WERI-Rb-1 (cell line): ENCODE results near the gene TMEM255B.

ENCODE experiments used
- DNase-seq: peaks from one replicate; pipeline ENCODE4 v3.0.0-alpha.2; 2020
- H3K27ac ChIP-seq: fragments of 250-450 bp; sonication (Bioruptor Pico); 2 replicates; pipeline ENCODE4 v1.5.1; 2020; ENCODE audit warnings: mild to moderate bottlenecking, moderate library complexity
- H3K27me3 ChIP-seq: fragments of 250-450 bp; sonication (Bioruptor Pico); 2 replicates; pipeline ENCODE4 v1.5.1; 2021; ENCODE audit warnings: mild to moderate bottlenecking, low read depth, moderate library complexity; ENCODE audit not compliant: insufficient read depth, severe bottlenecking
- H3K36me3 ChIP-seq: fragments of 250-450 bp; sonication (Bioruptor Pico); 2 replicates; pipeline ENCODE4 v1.5.1; 2020; ENCODE audit warnings: mild to moderate bottlenecking, moderate library complexity
- H3K4me3 ChIP-seq: 2 replicates; pipeline ENCODE4 v1.5.1; 2011; ENCODE audit warnings: low read depth, mild to moderate bottlenecking, control low read depth, low read length
- H3K9me3 ChIP-seq: fragments of 250-450 bp; sonication (Bioruptor Pico); 2 replicates; pipeline ENCODE4 v1.5.1; 2021; ENCODE audit warnings: mild to moderate bottlenecking, moderate library complexity; ENCODE audit not compliant: severe bottlenecking
- CTCF ChIP-seq: IDR thresholded peaks from 2 replicates; pipeline ENCODE4 v1.5.1; 2011; ENCODE audit warnings: low read depth, mild to moderate bottlenecking, control low read depth, inconsistent platforms, low read length

Gene TMEM255B

DNA sequence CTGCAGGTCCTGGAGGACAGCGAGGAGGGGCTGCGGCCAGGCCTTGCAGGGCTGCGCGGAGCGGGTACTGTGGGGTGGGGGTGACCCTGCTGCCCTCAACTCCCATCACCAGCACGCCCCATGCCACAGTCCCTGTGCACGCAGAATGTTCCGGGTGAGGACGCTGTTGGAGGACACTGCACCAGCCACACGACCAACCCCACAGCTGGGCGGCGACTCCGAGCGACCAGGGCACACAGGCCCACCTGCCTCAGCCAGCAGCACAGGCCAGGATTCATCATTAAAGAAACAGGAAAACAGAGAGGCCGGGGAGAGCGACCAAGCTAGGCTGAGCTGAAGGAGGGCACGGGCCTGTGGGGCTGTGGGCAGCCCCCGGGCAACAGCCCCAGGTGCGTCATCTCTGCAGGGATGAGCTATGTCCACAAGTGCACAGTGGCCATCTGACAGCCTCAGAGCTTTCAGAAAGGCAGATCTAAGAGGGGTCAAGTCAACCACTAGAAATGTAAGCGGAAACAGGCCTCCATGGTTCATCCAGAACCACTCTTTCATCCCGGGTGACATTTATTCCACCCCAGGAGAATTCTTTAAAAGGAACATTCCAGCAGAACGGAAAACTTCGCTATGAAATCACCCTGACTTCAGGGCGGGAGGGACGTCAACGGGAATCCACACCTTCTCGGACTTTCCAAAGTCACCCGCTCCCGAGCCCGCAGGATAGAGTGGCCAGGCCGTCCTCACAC, 103.3 kb downstream of the TMEM255B start:
- TF ChIP-seq CTCF, result no peak
- no peaks in the 10 kb centered on the region for H3K27me3 ChIP-seq
- H3K4me3 ChIP-seq, result no peak overlapping the region
- H3K9me3 ChIP-seq, result no peaks in the 10 kb centered on the region
- no peak for DNase-seq
- peaks cover 10% of the 10 kb centered on the region; the same call in 1 of the 2 replicates for H3K36me3 ChIP-seq
- no peak overlapping the region for H3K27ac ChIP-seq

GRCh38 chr13:113862931-113863523, 104.0 kb downstream of the TMEM255B start:
- H3K27me3 ChIP-seq, result no peaks in the 10 kb centered on the region
- H3K27ac ChIP-seq, result no peak overlapping the region
- H3K36me3 ChIP-seq, result peaks cover 10% of the 10 kb centered on the region; the same call in 1 of the 2 replicates
- no peak for DNase-seq
- peaks cover under 1% of the 10 kb centered on the region for H3K9me3 ChIP-seq
- no peak for TF ChIP-seq CTCF
- H3K4me3 ChIP-seq, result peak overlapping the region; percentile 54

GRCh38 chr13:113863524-113864272, 104.7 kb downstream of the TMEM255B start, which contains the start of gene GAS6:
GAS6 (minus strand) TSS chr13:113864076; CDS start chr13:113863920, 156 bp downstream.
- H3K27ac ChIP-seq, result peak within 1 kb of the TSS; percentile 53
- peak; percentile 82 for DNase-seq
- no peaks in the 10 kb centered on the region for H3K27me3 ChIP-seq
- peaks cover 10% of the 10 kb centered on the region; the same call in 1 of the 2 replicates for H3K36me3 ChIP-seq
- H3K4me3 ChIP-seq, result peak within 1 kb of the TSS; percentile 60
- TF ChIP-seq CTCF, result peak; percentile 63
- H3K9me3 ChIP-seq, result peaks cover 4% of the 10 kb centered on the region

DNA sequence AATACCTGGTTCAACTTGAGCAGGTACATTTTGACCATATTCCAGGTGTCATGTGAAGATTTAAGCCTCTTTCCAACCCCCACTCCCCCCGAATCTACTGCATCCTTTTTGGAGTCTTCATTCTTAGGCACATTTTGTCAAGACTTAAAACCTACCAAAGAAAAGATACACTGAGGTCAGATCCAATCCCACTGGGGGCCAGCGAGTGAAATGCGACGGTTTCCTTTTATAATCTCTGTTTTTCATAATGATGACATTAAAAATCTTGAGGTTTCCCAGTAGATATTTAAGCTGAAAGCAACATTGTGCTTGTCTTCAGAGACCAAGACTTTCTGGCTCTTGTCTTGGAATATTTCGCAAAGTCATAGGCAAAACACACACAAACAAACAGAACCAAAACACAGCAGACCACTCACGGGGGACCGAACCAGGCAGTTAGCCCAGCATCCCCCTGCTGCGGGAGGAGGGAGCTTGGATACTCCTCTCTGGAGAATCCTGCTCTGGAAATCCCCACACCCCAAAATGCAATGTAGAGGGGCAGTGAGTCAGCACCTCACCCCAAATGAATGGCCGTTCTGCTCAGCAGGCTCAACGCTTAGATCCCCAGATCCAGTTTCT, 105.4 kb downstream of the TMEM255B start:
- H3K9me3 ChIP-seq, result peaks cover 4% of the 10 kb centered on the region
- no peak overlapping the region for H3K27ac ChIP-seq
- no peak for TF ChIP-seq CTCF
- peaks cover 9% of the 10 kb centered on the region; the same call in 1 of the 2 replicates for H3K36me3 ChIP-seq
- H3K4me3 ChIP-seq, result peak overlapping the region; percentile 60
- H3K27me3 ChIP-seq, result no peaks in the 10 kb centered on the region
- DNase-seq, result no peak

- H3K4me3 ChIP-seq, result no peak overlapping the region
- TF ChIP-seq CTCF, result no peak
- H3K9me3 ChIP-seq, result peaks cover 4% of the 10 kb centered on the region
- H3K27me3 ChIP-seq, result no peaks in the 10 kb centered on the region
- DNase-seq, result no peak
- no peak overlapping the region for H3K27ac ChIP-seq
- peaks cover 7% of the 10 kb centered on the region; the same call in 1 of the 2 replicates for H3K36me3 ChIP-seq
Observed at GRCh38 chr13:113865427-113865826, 106.4 kb downstream of the TMEM255B start.
